ENCODE results near the gene ARHGEF11.

The ARHGEF11 gene

GRCh38 chr1:157090771-157091170 is 45.2 kb upstream of the ARHGEF11 start:
- Histone ChIP-seq H3K9me3 (ENCODE audit: severe bottlenecking) (no peaks in the 10 kb centered on the region), H3K27ac (no peak overlapping the region), H3K4me3 (ENCODE audit: low read depth, low read length) (no peak overlapping the region), H3K36me3 (no peaks in the 10 kb centered on the region), H3K27me3 (ENCODE audit: insufficient read depth, low read depth, severe bottlenecking) (peaks cover 12% of the 10 kb centered on the region)
- TF ChIP-seq, protein P1, sequence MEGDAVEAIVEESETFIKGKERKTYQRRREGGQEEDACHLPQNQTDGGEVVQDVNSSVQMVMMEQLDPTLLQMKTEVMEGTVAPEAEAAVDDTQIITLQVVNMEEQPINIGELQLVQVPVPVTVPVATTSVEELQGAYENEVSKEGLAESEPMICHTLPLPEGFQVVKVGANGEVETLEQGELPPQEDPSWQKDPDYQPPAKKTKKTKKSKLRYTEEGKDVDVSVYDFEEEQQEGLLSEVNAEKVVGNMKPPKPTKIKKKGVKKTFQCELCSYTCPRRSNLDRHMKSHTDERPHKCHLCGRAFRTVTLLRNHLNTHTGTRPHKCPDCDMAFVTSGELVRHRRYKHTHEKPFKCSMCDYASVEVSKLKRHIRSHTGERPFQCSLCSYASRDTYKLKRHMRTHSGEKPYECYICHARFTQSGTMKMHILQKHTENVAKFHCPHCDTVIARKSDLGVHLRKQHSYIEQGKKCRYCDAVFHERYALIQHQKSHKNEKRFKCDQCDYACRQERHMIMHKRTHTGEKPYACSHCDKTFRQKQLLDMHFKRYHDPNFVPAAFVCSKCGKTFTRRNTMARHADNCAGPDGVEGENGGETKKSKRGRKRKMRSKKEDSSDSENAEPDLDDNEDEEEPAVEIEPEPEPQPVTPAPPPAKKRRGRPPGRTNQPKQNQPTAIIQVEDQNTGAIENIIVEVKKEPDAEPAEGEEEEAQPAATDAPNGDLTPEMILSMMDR (IDR thresholded peaks at IDR 0.05; ENCODE audit: low read depth, low read length): no peak
- no peak for DNase-seq

DNA sequence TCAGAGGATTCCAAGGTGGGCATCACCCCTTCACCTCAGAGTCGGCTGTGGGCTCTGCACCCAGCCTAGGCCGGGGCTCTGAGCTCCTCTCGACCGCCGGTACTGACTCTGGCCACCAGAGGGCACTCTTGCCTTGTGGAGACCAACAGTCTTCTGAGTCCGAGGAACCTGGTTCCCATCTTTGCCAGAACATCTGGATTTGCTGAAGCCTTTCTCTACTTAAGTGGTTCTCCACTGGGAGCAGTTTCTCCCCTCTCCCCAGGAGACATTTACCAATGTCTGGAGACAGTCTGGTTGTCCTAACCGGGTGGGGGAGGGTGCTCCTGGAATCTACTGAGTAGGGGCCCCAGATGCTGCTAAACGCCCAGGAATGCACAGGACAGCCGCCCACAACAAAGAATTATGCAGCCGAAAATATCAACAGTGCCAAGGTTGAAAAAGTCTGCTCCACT is 44.7 kb upstream of the ARHGEF11 start:
- H3K4me3 ChIP-seq (ENCODE audit: low read depth, low read length): no peak overlapping the region
- no peaks in the 10 kb centered on the region for H3K36me3 ChIP-seq
- TF ChIP-seq, protein P1 (IDR thresholded peaks at IDR 0.05; ENCODE audit: low read depth, low read length): peak; percentile 99
- no peak overlapping the region for H3K27ac ChIP-seq
- no peaks in the 10 kb centered on the region for H3K9me3 ChIP-seq (ENCODE audit: severe bottlenecking)
- peak; percentile 92 for DNase-seq
- peaks cover 12% of the 10 kb centered on the region for H3K27me3 ChIP-seq (ENCODE audit: insufficient read depth, low read depth, severe bottlenecking)

GRCh38 chr1:157089789-157090188 is 44.2 kb upstream of the ARHGEF11 start:
- Histone ChIP-seq H3K9me3 (ENCODE audit: severe bottlenecking) (no peaks in the 10 kb centered on the region), H3K36me3 (no peaks in the 10 kb centered on the region), H3K4me3 (ENCODE audit: low read depth, low read length) (no peak overlapping the region), H3K27me3 (ENCODE audit: insufficient read depth, low read depth, severe bottlenecking) (peaks cover 12% of the 10 kb centered on the region), H3K27ac (no peak overlapping the region)
- DNase-seq: no peak
- TF ChIP-seq, protein P1 (IDR thresholded peaks at IDR 0.05; ENCODE audit: low read depth, low read length): no peak

DNA sequence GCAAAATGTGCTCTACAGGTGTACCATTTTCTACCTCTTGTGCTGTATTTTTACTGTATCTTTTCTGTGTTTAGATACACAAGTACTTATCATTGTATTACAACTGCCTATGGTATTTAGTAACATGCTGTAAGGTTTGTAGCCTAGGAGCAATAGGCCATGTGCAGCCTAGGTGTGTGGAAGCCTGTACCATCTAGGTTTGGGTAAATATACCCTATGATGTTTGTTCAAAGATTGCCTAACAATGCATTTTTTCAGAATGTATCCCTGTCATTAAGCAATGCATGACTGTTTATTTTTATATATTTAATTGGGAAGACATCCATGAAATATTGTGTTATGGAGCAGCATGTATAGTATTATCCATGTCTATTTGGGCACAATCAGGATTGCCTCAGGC is 43.1 kb upstream of the ARHGEF11 start:
- no peaks in the 10 kb centered on the region for H3K9me3 ChIP-seq (ENCODE audit: severe bottlenecking)
- TF ChIP-seq, protein P1 (IDR thresholded peaks at IDR 0.05; ENCODE audit: low read depth, low read length): no peak

GRCh38 chr1:157087030-157087429 is 41.5 kb upstream of the ARHGEF11 start:
- TF ChIP-seq, protein P1 (IDR thresholded peaks at IDR 0.05; ENCODE audit: low read depth, low read length): no peak
- no peaks in the 10 kb centered on the region for H3K36me3 ChIP-seq
- no peak overlapping the region for H3K27ac ChIP-seq
- peaks cover 12% of the 10 kb centered on the region for H3K27me3 ChIP-seq (ENCODE audit: insufficient read depth, low read depth, severe bottlenecking)
- no peak overlapping the region for H3K4me3 ChIP-seq (ENCODE audit: low read depth, low read length)
- no peaks in the 10 kb centered on the region for H3K9me3 ChIP-seq (ENCODE audit: severe bottlenecking)
- no peak for DNase-seq

More for the DNA sequence above, 43.1 kb upstream of the ARHGEF11 start:
- Histone ChIP-seq H3K27ac (no peak overlapping the region), H3K27me3 (ENCODE audit: insufficient read depth, low read depth, severe bottlenecking) (peaks cover 12% of the 10 kb centered on the region), H3K4me3 (ENCODE audit: low read depth, low read length) (no peak overlapping the region), H3K36me3 (no peaks in the 10 kb centered on the region)
- no peak for DNase-seq

- no peak for DNase-seq
- Histone ChIP-seq H3K27ac (no peak overlapping the region), H3K36me3 (no peaks in the 10 kb centered on the region), H3K4me3 (ENCODE audit: low read depth, low read length) (no peak overlapping the region), H3K9me3 (ENCODE audit: severe bottlenecking) (no peaks in the 10 kb centered on the region), H3K27me3 (ENCODE audit: insufficient read depth, low read depth, severe bottlenecking) (peaks cover 4% of the 10 kb centered on the region)
- TF ChIP-seq, protein P1 (IDR thresholded peaks at IDR 0.05; ENCODE audit: low read depth, low read length): no peak
Observed at GRCh38 chr1:157086299-157086698, 40.8 kb upstream of the ARHGEF11 start.
